ENCODE results near the gene CCL28. TPM values are rescaled to one million over a fixed set of nuclear protein-coding genes. Genes with fewer than 3 reads are reported as not detected.
"Not testable (repeated sequence)": the region's sequence is repeated elsewhere in the genome, so short reads cannot be mapped to it uniquely, and the experiment has no call there.

The CCL28 gene
- total RNA-seq, 1 experiment from 2014 or later: 1.6 TPM

DNA sequence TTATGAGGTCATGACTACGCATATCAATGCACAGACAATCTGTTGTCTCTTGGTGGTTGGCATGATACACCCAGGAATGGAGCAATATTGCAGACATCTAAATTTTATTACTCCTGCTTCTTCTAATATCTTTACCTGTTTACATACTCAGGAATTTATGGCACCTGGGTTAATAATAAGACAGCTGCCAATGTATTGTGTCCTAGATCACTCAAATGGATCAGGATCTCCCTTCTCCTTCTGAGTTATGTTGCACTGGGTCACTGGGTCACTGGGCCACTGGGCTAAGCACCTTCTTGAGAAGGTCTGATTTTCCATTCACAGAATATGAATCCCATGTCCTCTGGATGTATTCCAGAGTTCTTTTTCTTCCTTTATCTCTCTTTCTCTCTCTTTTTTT is 41.8 kb downstream of the CCL28 start:
- Mint-ChIP-seq H3K27me3 (ENCODE audit: insufficient read depth, unreplicated experiment) (no peaks in the 10 kb centered on the region), H3K4me1 (ENCODE audit: insufficient read depth, unreplicated experiment) (no peaks in the 10 kb centered on the region), H3K4me3 (ENCODE audit: unreplicated experiment) (no peak overlapping the region), H3K36me3 (ENCODE audit: insufficient read depth, unreplicated experiment) (peaks cover under 1% of the 10 kb centered on the region), H3K27ac (ENCODE audit: low read depth, unreplicated experiment) (no peak overlapping the region), H3K9me3 (ENCODE audit: unreplicated experiment) (peaks cover 7% of the 10 kb centered on the region)
- ChIA-PET POLR2A (interaction anchor here (1.4 kb wide), 1 partner anchor 57 kb away, joined by 4 read pairs; the partner anchor contains the start of gene HMGCS1), CTCF (interaction anchor here (0.7 kb wide), 1 partner anchor 562 kb away, joined by 4 read pairs; no protein-coding TSS in a partner anchor)
- no TSS peak for BruUV-seq (replicated peaks)
- TF ChIP-seq, protein P1, sequence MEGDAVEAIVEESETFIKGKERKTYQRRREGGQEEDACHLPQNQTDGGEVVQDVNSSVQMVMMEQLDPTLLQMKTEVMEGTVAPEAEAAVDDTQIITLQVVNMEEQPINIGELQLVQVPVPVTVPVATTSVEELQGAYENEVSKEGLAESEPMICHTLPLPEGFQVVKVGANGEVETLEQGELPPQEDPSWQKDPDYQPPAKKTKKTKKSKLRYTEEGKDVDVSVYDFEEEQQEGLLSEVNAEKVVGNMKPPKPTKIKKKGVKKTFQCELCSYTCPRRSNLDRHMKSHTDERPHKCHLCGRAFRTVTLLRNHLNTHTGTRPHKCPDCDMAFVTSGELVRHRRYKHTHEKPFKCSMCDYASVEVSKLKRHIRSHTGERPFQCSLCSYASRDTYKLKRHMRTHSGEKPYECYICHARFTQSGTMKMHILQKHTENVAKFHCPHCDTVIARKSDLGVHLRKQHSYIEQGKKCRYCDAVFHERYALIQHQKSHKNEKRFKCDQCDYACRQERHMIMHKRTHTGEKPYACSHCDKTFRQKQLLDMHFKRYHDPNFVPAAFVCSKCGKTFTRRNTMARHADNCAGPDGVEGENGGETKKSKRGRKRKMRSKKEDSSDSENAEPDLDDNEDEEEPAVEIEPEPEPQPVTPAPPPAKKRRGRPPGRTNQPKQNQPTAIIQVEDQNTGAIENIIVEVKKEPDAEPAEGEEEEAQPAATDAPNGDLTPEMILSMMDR (IDR thresholded peaks at IDR 0.05; ENCODE audit: unreplicated experiment): no peak
- intact Hi-C loops (cut with micrococcal nuclease): no loop called here
- no peak for DNase-seq (ENCODE audit: unreplicated experiment)

GRCh38 chr5:43369651-43370050 is 42.5 kb downstream of the CCL28 start:
- intact Hi-C loops (cut with micrococcal nuclease): no loop called here
- no TSS peak for BruUV-seq (replicated peaks)

GRCh38 chr5:43367909-43368669 is 44.1 kb downstream of the CCL28 start:
- no peak for DNase-seq (ENCODE audit: unreplicated experiment)
- no peaks in the 10 kb centered on the region for H3K27me3 Mint-ChIP-seq (ENCODE audit: insufficient read depth, unreplicated experiment)
- no peak overlapping the region for H3K4me3 Mint-ChIP-seq (ENCODE audit: unreplicated experiment)
- TF ChIP-seq, protein P1 (IDR thresholded peaks at IDR 0.05; ENCODE audit: unreplicated experiment): no peak
- H3K27ac Mint-ChIP-seq (ENCODE audit: low read depth, unreplicated experiment): no peak overlapping the region
- H3K4me1 Mint-ChIP-seq (ENCODE audit: insufficient read depth, unreplicated experiment): peaks cover 6% of the 10 kb centered on the region
- BruUV-seq (replicated peaks): no TSS peak
- ChIA-PET CTCF (interaction anchor here (0.8 to 1.3 kb wide), 2 partner anchors 21 to 135 kb away, joined by 4 read pairs; no protein-coding TSS in a partner anchor), POLR2A (no interaction called here)
- intact Hi-C loops (cut with micrococcal nuclease): no loop called here
- peaks cover 7% of the 10 kb centered on the region for H3K9me3 Mint-ChIP-seq (ENCODE audit: unreplicated experiment)
- peaks cover 5% of the 10 kb centered on the region for H3K36me3 Mint-ChIP-seq (ENCODE audit: insufficient read depth, unreplicated experiment)

More at GRCh38 chr5:43369651-43370050, 42.5 kb downstream of the CCL28 start:
- Mint-ChIP-seq H3K27me3 (ENCODE audit: insufficient read depth, unreplicated experiment) (no peaks in the 10 kb centered on the region), H3K4me3 (ENCODE audit: unreplicated experiment) (no peak overlapping the region), H3K4me1 (ENCODE audit: insufficient read depth, unreplicated experiment) (no peaks in the 10 kb centered on the region), H3K27ac (ENCODE audit: low read depth, unreplicated experiment) (no peak overlapping the region), H3K9me3 (ENCODE audit: unreplicated experiment) (peaks cover 7% of the 10 kb centered on the region), H3K36me3 (ENCODE audit: insufficient read depth, unreplicated experiment) (peaks cover 5% of the 10 kb centered on the region)
- POLR2A ChIA-PET: interaction anchor here (1.4 kb wide), 1 partner anchor 56 kb away, joined by 4 read pairs; the partner anchor contains the start of gene HMGCS1
- TF ChIP-seq, protein P1 (IDR thresholded peaks at IDR 0.05; ENCODE audit: unreplicated experiment): no peak
- DNase-seq (ENCODE audit: unreplicated experiment): no peak
- CTCF ChIA-PET: interaction anchor here (0.6 to 1.0 kb wide), 2 partner anchors 12 to 20 kb away, joined by 3 read pairs; no protein-coding TSS in a partner anchor

- intact Hi-C loops (cut with micrococcal nuclease): no loop called here
- Mint-ChIP-seq H3K4me1 (ENCODE audit: insufficient read depth, unreplicated experiment) (peaks cover 6% of the 10 kb centered on the region), H3K9me3 (ENCODE audit: unreplicated experiment) (peaks cover 7% of the 10 kb centered on the region), H3K27ac (ENCODE audit: low read depth, unreplicated experiment) (no peak overlapping the region), H3K27me3 (ENCODE audit: insufficient read depth, unreplicated experiment) (no peaks in the 10 kb centered on the region), H3K36me3 (ENCODE audit: insufficient read depth, unreplicated experiment) (peaks cover 5% of the 10 kb centered on the region), H3K4me3 (ENCODE audit: unreplicated experiment) (no peak overlapping the region)
- TF ChIP-seq, protein P1 (IDR thresholded peaks at IDR 0.05; ENCODE audit: unreplicated experiment): no peak
- CTCF ChIA-PET: interaction anchor here (0.6 to 1.2 kb wide), 4 partner anchors 193 to 780 kb away, joined by 3 to 4 read pairs (median 4); no protein-coding TSS in a partner anchor
- DNase-seq (ENCODE audit: unreplicated experiment): no peak
- BruUV-seq (replicated peaks): no TSS peak
- POLR2A ChIA-PET: no interaction called here
Observed at GRCh38 chr5:43367453-43367852, 44.7 kb downstream of the CCL28 start.

DNA sequence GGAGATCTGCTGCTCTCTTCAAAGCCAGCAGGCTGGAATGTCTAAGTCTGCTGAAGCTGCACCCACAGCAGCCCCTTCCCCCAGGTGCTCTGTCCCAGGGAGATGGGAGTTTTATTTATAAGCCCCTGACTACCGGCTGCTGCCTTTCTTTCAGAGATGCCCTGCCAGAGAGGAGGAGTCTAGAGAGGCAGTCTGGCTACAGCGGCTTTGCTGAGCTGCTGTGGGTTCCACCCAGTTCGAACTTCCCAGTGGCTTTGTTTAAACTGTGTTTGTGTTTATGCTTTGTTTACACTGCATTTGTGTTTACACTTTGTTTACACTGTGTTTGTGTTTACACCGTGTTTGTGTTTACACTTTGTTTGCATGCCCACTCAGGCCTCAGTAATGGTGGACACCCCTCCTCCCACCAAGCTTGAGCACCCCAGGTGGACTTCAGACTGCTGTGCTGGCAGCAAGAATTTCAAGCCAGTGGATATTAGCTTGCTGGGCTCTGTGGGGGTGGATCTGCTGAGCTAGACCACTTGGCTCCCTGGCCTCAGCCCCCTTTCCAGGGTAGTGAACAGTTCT is 45.4 kb downstream of the CCL28 start:
- H3K4me1 Mint-ChIP-seq (ENCODE audit: insufficient read depth, unreplicated experiment); H3K9me3 Mint-ChIP-seq (ENCODE audit: unreplicated experiment); H3K4me3 Mint-ChIP-seq (ENCODE audit: unreplicated experiment); H3K36me3 Mint-ChIP-seq (ENCODE audit: insufficient read depth, unreplicated experiment); H3K27me3 Mint-ChIP-seq (ENCODE audit: insufficient read depth, unreplicated experiment); H3K27ac Mint-ChIP-seq (ENCODE audit: low read depth, unreplicated experiment); DNase-seq (ENCODE audit: unreplicated experiment); POLR2A ChIA-PET; BruUV-seq (replicated peaks); intact Hi-C loops (cut with micrococcal nuclease): not testable (repeated sequence)
- CTCF ChIA-PET: interaction anchor here (0.6 to 1.2 kb wide), 4 partner anchors 192 to 779 kb away, joined by 3 to 4 read pairs (median 4); no protein-coding TSS in a partner anchor

DNA sequence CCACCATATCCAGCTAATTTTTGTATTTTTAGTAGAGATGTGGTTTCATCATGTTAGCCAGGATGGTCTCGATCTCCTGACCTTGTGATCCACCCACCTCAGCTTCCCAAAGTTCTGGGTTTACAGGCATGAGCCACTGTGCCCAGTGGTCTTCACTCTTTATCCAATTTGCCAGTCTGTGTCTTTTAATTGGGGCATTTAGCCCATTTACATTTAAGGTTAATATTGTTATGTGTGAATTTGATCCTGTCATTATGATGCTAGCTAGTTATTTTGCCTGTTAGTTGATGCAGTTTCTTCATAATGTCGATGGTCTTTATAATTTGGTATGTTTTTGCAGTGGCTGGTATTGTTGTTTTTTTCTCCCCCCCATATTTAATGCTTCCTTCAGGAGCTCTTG is 47.0 kb downstream of the CCL28 start:
- CTCF ChIA-PET: interaction anchor here (2.0 kb wide), 1 partner anchor 24 kb away, joined by 4 read pairs; no protein-coding TSS in a partner anchor
- BruUV-seq (replicated peaks); H3K4me3 Mint-ChIP-seq (ENCODE audit: unreplicated experiment); DNase-seq (ENCODE audit: unreplicated experiment); H3K36me3 Mint-ChIP-seq (ENCODE audit: insufficient read depth, unreplicated experiment); H3K27ac Mint-ChIP-seq (ENCODE audit: low read depth, unreplicated experiment); intact Hi-C loops (cut with micrococcal nuclease); H3K27me3 Mint-ChIP-seq (ENCODE audit: insufficient read depth, unreplicated experiment); H3K9me3 Mint-ChIP-seq (ENCODE audit: unreplicated experiment); H3K4me1 Mint-ChIP-seq (ENCODE audit: insufficient read depth, unreplicated experiment): not testable (repeated sequence)
- POLR2A ChIA-PET: interaction anchor here (0.7 to 1.3 kb wide), 3 partner anchors 52 to 1497 kb away, joined by 3 to 5 read pairs (median 3); partner anchors contain the start of gene HMGCS1
